RWPE2 (cell line): ENCODE measurements around the gene IGF2.

Experiments
- ATAC-seq: fragments of 200-7000 bp; cut with Tn5 transposase; 3 replicates; pipeline ENCODE4 v1.9.1; 2021; ENCODE audit warnings: low read depth
- DNase-seq: peaks from one replicate; pipeline ENCODE4 v3.0.0-alpha.2; 2020; ENCODE audit warnings: low spot score
- H3K27ac ChIP-seq: fragments of 450-650 bp; 2 replicates; pipeline ENCODE4 v1.5.1; 2017; ENCODE audit warnings: mild to moderate bottlenecking; ENCODE audit not compliant: poor library complexity, severe bottlenecking
- H3K27me3 ChIP-seq: fragments of 250-450 bp; sonication (Bioruptor Pico); 2 replicates; pipeline ENCODE4 v1.5.1; 2021; ENCODE audit warnings: mild to moderate bottlenecking, moderate library complexity; ENCODE audit not compliant: insufficient read depth, poor library complexity, severe bottlenecking
- H3K36me3 ChIP-seq: fragments of 250-450 bp; sonication (Bioruptor Pico); 2 replicates; pipeline ENCODE4 v1.5.1; 2020; ENCODE audit warnings: low read depth, mild to moderate bottlenecking, moderate library complexity
- H3K4me1 ChIP-seq: fragments of 250-450 bp; sonication (Bioruptor Pico); 2 replicates; pipeline ENCODE4 v1.5.1; 2021; ENCODE audit warnings: mild to moderate bottlenecking, moderate library complexity; ENCODE audit not compliant: insufficient read depth, poor library complexity, severe bottlenecking
- H3K4me3 ChIP-seq: fragments of 250-450 bp; sonication (Bioruptor Pico); 2 replicates; pipeline ENCODE4 v1.5.1; 2021; ENCODE audit warnings: mild to moderate bottlenecking, moderate library complexity; ENCODE audit not compliant: severe bottlenecking
- H3K9me3 ChIP-seq: fragments of 250-450 bp; sonication (Bioruptor Pico); 2 replicates; pipeline ENCODE4 v1.5.1; 2021; ENCODE audit warnings: mild to moderate bottlenecking, moderate library complexity; ENCODE audit not compliant: severe bottlenecking
- CTCF ChIP-seq: fragments of 450-650 bp; IDR thresholded peaks from one replicate; pipeline ENCODE4 v1.5.1; 2017; ENCODE audit warnings: mild to moderate bottlenecking, moderate library complexity; ENCODE audit not compliant: poor library complexity, severe bottlenecking

IGF2 gene

GRCh38 chr11:2122222-2122906 is 16.8 kb downstream of the IGF2 start:
- Histone ChIP-seq H3K9me3 (no peaks in the 10 kb centered on the region), H3K27ac (no peak overlapping the region), H3K27me3 (no peaks in the 10 kb centered on the region), H3K36me3 (no peaks in the 10 kb centered on the region), H3K4me3 (no peak overlapping the region), H3K4me1 (no peaks in the 10 kb centered on the region)
- no peak for TF ChIP-seq CTCF
- ATAC-seq (peak; percentile 55; the same call in 2 of the 3 replicates), DNase-seq (peak; percentile 55)

GRCh38 chr11:2121227-2122130 is 17.7 kb downstream of the IGF2 start:
- peak; percentile 31 for DNase-seq
- TF ChIP-seq CTCF = no peak
- no peak for ATAC-seq
- no peaks in the 10 kb centered on the region for H3K9me3 ChIP-seq
- no peaks in the 10 kb centered on the region for H3K27me3 ChIP-seq
- H3K36me3 ChIP-seq = no peaks in the 10 kb centered on the region
- no peaks in the 10 kb centered on the region for H3K4me1 ChIP-seq
- no peak overlapping the region for H3K4me3 ChIP-seq
- H3K27ac ChIP-seq = no peak overlapping the region

GRCh38 chr11:2120359-2121100 is 18.7 kb downstream of the IGF2 start:
- TF ChIP-seq CTCF = no peak
- DNase-seq (peak; percentile 45), ATAC-seq (no peak)
- no peaks in the 10 kb centered on the region for H3K4me1 ChIP-seq
- H3K9me3 ChIP-seq = peaks cover 2% of the 10 kb centered on the region
- no peaks in the 10 kb centered on the region for H3K36me3 ChIP-seq
- H3K4me3 ChIP-seq = no peak overlapping the region
- H3K27me3 ChIP-seq = no peaks in the 10 kb centered on the region
- no peak overlapping the region for H3K27ac ChIP-seq

GRCh38 chr11:2118677-2119076 is 20.5 kb downstream of the IGF2 start:
- no peak for DNase-seq

More at GRCh38 chr11:2118677-2119076, 20.5 kb downstream of the IGF2 start:
- no peak for ATAC-seq
- TF ChIP-seq CTCF = no peak
- Histone ChIP-seq H3K27me3 (no peaks in the 10 kb centered on the region), H3K4me3 (no peak overlapping the region), H3K4me1 (no peaks in the 10 kb centered on the region), H3K9me3 (peaks cover 2% of the 10 kb centered on the region), H3K27ac (no peak overlapping the region), H3K36me3 (no peaks in the 10 kb centered on the region)
